EH (cell line): ENCODE results near the gene HMGCS1.
"Not testable (repeated sequence)": the region's sequence is repeated elsewhere in the genome, so short reads cannot be mapped to it uniquely, and the experiment has no call there.

Experiments used
- DNase-seq: peaks from one replicate; pipeline ENCODE4 v3.0.0-alpha.2; 2015; ENCODE audit warnings: low read depth

Gene HMGCS1

DNA sequence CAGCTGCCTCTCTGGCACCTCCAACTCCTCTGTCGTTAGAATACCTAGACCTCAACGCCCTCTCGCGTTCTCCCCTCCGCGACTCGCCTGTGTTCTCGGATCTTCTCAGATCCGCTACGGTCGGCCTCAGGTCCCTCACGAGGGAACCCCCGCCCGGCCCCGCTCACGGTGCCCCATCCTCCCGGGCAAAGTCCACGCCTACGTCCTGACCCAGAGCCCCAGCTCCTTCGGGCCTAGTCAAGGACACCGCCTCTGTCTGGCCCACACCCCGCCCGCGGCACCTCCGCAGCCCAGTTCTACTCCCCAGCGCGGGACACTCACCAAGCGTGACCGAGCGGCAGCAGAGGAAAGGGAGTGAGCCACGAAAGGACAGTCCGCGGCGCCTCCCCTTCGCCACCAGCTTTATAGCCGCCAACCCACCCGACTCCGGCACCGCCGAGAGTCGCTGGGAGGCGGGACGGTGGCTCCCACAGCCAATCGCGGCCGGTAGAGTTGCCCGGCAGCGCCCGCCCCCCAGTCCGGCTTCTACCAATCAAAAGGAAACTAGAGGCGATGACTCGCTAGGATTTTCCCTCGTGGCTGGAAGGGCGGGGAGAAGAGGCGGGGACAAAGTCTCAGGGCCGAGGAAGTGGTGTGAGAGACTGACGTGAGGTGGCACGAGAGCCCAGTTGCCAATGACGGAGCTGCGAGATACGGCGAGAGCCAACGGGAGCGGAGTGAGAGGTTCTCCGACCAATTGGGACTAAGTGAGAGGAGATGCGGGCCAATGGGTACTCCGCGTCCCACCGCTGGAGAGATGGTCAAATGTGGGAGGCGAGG is at the start of gene HMGCS1:
HMGCS1 (minus strand) TSS at position 378 of the 819 bp plus-strand sequence. CDS start 14,447 bp downstream, outside the sequence.
- DNase-seq = peak; percentile 100

DNA sequence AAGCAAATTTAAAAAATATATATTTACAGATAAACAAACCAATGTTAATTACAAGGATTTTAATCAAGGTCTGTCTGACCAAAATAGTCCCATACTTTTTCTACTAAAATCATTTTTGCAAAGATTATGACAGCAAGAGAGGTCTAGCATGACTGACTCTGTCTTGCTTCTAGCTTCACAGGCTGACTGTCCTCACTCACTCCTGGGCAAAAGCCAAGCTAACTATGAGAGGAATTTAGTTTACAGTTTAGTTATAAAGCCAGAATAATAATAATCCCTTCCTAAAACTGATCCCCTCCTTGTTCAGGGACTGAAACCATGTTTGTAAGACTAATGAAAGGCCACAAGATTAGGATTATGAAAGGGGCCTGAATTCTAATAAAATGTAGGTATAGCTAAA is 45.5 kb upstream of the HMGCS1 start:
- no peak for DNase-seq

DNA sequence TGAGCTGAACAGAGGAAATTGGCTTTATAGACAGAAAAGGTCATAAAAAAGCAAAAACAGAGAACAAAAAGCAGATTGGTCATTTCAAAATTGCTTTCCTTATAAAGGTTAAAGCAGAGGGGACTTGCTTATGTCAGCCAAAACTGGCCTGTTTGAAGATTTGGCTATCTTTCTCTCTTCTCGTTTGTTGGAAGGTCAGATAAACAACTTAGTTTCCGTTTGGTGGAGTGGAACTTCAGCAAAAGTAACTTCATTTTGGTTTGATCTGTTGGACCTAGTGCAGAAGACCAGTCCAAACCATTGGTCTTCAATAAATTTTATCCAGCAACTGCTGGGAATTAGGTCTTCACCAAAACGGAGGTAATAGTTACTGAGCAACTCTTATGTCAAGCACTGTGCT is 45.1 kb upstream of the HMGCS1 start:
- DNase-seq = no peak

DNA sequence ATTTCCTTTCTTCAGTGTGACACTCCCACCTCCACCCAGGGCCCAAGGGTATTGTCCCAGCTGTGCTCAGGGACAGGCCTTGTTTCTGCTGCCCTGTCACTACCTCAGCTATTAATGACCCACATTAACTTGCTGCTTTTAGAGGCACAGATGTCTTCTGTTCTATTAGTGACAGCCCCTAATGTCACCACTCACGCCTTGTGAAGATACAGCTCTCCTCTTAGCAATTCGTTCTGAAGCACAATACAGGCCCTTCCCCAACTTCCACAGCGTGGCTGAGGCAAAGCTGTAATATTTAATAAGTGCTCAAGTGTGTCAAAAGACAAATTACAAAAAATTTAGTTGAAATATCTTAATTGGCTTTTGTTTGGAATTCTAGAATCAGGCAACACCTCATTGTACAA is 44.7 kb upstream of the HMGCS1 start:
- no peak for DNase-seq

GRCh38 chr5:43357067-43357466 is 43.9 kb upstream of the HMGCS1 start:
- no peak for DNase-seq

DNA sequence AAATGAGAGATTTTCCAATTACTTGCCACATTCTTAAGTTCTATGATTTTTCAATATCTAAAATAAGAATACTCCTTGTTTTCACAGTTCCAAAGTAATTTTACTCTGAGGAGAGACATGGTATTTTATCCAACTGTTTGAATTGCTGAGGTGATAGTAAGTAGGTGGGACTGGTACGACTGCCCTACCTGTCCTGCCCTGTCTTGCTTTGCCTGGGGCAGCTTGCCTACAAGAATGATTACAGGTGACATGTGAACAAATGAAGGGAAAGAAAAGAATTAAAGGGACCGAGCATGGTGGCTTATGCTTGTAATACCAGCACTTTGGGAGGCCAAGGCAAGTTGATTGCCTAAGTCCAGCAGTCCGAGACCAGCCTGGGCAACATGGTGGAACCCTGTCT is 41.6 kb upstream of the HMGCS1 start:
- DNase-seq = no peak

- no peak for DNase-seq
These were observed 40.5 kb upstream of the HMGCS1 start for GRCh38 chr5:43353668-43354067.

DNA sequence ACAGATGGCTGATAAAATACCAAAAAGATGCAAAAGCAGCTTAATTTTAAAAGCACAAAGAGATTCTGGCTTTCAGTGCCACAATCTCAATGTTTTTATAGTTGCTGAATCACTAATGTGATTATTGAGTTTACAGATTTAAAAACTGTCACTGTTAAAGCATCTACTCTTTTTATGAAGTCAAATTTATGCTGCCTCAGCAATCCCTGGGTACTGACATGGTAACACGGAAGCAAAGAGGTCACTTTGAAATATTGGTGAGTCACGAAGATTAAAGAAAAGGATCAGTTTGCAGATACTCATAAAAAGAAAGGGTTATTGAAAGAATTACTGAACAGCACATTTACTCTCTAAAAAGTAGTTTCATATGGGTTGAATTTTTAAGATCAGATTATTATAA is 39.7 kb upstream of the HMGCS1 start:
- no peak for DNase-seq

GRCh38 chr5:43352131-43352530 is 38.9 kb upstream of the HMGCS1 start:
- DNase-seq = no peak

DNA sequence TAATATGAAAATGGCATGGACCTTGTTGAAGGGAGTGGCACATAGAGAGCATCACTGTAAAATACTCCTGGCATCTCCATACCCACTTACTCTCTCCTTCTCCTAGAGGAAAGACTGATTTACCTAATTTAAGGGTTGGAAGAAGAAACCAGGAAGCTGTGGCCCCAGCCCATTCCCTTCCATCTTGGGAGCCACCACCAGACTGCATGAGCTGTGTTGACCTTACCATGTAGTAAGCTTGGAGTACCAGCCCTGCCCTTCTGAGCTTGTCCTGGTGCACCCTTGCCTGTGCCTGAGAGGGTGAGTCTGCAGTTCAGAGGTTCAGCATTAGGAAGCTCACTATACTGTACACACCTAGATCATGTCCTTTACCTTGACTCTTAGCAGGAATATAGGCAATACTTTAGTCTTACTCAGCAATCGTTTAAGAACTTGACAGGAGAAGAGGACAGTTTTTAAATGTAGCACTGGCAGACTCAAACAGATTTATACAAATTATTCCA is 35.7 kb upstream of the HMGCS1 start:
- DNase-seq = no peak

DNA sequence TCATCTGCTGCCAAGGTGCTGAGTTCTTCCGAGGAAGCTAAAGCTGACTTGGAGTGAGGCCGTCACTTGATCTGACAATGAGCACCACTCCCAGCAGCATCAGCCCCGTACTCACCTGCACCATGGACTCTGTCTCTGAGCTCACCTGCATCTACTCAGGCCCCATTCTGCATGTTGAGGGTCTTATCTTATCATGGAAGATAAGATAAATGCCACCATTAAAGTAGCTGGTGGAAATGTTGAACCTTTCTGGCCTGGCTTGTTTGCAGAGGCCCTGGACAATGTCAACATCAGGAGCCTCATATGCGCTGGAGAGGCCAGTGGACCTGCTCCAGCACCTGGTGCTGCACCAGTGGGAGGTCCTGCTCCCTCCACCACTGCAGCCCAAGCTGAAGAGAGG is 35.0 kb upstream of the HMGCS1 start:
- no peak for DNase-seq

GRCh38 chr5:43338862-43339261 is 25.6 kb upstream of the HMGCS1 start:
- DNase-seq = no peak

DNA sequence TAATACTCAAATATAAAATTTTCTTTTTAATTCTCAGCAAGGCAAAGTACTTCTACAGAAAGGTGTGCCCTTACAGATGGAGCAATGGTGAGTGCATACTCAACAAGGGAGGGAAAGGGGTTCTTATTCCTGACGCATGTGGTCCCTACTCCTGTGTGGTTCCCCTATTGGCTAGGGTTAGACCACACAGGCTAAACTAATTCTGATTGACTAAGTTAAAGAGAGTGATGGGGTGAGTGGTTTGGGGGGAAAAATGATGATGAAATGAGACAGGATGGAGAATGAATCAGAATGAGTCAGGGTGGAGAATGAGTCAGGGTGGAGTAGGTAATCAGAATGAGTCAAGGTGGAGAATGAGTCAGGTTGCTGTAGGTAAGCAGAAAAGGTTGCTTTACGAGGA is 22.9 kb upstream of the HMGCS1 start:
- DNase-seq = no peak

- no peak for DNase-seq
These were observed 22.5 kb upstream of the HMGCS1 start for GRCh38 chr5:43335681-43336080.

DNA sequence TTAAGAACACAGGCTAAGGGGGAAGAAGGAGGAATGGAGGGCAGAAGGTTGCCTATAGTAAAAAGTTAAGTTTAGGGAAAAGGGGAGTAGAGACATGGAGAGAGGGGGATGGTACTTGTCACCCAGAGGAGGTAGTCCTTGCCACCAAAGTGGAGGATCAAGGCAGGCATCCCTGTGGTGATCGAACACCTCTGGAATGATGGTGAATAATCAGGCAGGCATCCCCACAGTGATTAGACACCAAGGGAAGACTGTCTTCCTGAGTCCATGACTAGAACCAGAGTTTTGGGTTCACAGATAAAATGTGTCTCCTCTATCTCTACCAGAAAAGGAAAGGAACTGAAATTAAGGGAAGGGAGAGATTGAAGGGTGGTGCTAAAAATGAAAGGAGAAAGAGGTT is 19.2 kb upstream of the HMGCS1 start:
- peak; percentile 41 for DNase-seq

- not testable (repeated sequence) for DNase-seq
These were observed 12.4 kb upstream of the HMGCS1 start for GRCh38 chr5:43325624-43326023.

DNA sequence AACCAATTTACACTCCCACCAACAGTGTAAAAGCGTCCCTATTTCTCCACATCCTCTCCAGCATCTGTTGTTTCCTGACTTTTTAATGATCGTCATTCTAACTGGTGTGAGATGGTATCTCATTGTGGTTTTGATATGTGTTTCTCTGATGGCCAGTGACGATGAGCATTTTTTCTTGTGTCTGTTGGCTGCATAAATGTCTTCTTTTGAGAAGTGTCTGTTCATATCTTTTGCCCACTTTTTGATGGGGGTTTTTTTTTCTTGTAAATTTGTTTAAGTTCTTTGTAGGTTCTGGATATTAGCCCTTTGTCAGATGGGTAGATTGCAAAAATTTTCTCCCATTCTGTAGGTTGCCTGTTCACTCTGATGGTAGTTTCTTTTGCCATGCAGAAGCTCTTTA is 10.3 kb upstream of the HMGCS1 start:
- DNase-seq = not testable (repeated sequence)

DNA sequence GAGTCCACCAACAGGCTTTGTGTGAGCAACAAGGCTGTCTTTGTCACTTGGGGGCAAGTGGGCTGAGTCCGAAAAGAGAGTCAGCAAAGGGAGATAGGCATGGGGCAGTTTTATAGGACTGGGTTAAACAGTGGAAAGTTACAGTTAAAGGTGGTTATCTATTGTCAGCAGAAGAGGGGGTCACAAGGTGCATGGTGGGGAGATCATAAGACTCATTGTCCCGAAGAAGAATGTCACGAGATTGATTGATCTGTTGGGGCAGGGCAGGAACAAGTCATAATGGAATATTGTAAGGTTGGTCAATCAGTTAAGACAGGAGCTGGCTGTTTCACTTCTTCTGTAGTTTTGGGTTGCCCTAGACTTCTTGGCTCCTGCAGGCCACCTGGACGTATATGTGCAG is 7.6 kb upstream of the HMGCS1 start:
- no peak for DNase-seq

GRCh38 chr5:43316421-43316820 is 3.2 kb upstream of the HMGCS1 start:
- no peak for DNase-seq

GRCh38 chr5:43315682-43316081 is 2.5 kb upstream of the HMGCS1 start:
- DNase-seq = no peak

DNA sequence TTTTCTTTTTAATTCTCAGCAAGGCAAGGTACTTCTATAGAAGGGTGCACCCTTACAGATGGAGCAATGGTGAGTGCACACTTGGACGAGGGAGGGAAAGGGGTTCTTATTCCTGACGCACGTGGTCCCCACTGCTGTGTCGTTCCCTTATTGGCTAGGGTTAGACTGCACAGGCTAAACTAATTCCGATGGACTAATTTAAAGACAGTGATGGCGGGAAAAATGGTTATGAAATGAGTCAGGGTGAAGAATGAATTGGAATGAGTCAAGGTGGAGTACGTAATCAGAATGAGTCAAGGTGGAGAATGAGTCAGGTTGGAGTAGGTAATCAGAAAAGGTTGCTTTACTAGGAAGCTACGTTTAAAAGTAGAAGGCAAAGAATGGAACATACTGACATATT is 2.1 kb upstream of the HMGCS1 start:
- no peak for DNase-seq

DNA sequence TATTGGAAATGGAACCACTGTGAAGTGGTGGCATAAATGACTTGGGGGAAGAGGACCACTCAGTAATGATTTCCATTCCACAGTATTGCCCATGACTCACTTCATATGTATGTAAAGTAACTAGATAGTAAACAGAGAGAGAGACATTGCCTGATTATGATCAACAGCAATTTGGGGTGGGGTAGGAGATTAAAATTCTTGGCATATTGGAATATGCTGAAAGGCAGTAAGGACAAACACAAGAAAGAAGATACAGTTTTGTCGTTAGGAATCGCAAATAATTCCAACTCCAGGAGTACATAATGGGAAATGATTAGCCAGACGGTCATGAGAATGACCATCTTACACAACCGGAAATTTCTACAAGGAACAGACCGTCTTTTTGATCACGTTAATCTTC is 1.5 kb upstream of the HMGCS1 start:
- DNase-seq = no peak

GRCh38 chr5:43313854-43314457 is 744 bp upstream of the HMGCS1 start:
- no peak for DNase-seq

DNA sequence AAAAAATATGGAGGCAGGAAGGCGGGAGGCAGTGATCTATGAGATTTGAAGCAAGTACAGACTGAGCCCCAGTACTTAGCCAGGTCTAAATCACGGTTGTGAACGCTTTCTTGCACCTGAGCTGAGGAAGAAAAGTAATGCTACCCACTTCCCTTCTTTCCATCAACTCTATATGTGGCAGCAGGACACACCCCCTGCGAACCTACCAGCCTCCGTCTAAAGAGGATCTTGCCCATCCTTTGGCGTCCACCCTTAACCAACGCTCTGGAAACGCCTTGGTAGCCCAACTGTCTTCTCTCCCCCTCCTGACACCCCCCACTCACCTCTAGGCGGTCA is 545 bp downstream of the HMGCS1 start:
- DNase-seq = no peak
